WTC11 (cell line): ENCODE results near the gene PXDC1. TPM values are rescaled to one million over a fixed set of nuclear protein-coding genes. Genes with fewer than 3 reads are reported as not detected.

Source experiments
- ATAC-seq: fragments of 200-7000 bp; cut with Tn5 transposase; 2 replicates; pipeline ENCODE4 v1.10.0; 2021; ENCODE audit warnings: mild to moderate bottlenecking, moderate library complexity
- CTCF ChIA-PET: fragments of 300-600 bp; sonication (Branson Sonifier 250); formaldehyde crosslinking; loops from one replicate; lab custom pipeline; 2021; ENCODE audit warnings: antibody characterized with exemption; lab: Charles Lee
- POLR2A ChIA-PET: fragments of 350-600 bp; sonication (Branson Sonifier 250); formaldehyde crosslinking; loops from one replicate; lab custom pipeline; 2021; ENCODE audit warnings: antibody characterized with exemption; lab: Charles Lee
- DNase-seq: peaks from one replicate; pipeline ENCODE4 v3.0.0; 2021; ENCODE audit warnings: low spot score
- H3K27ac Mint-ChIP-seq: 2 replicates; pipeline ENCODE4 v1.8.0; 2021; ENCODE audit warnings: mixed read lengths
- H3K27me3 Mint-ChIP-seq: 2 replicates; pipeline ENCODE4 v1.8.0; 2021; ENCODE audit warnings: low read depth, mild to moderate bottlenecking, moderate library complexity, mixed read lengths
- H3K36me3 Mint-ChIP-seq: 2 replicates; pipeline ENCODE4 v1.8.0; 2021; ENCODE audit warnings: mixed read lengths
- H3K4me1 Mint-ChIP-seq: 2 replicates; pipeline ENCODE4 v1.8.0; 2022; ENCODE audit warnings: mixed read lengths
- H3K4me3 Mint-ChIP-seq: 2 replicates; pipeline ENCODE4 v1.8.0; 2021; ENCODE audit warnings: mild to moderate bottlenecking, moderate library complexity, mixed read lengths
- H3K9me3 Mint-ChIP-seq: 2 replicates; pipeline ENCODE4 v1.8.0; 2021; ENCODE audit warnings: mixed read lengths
- ATF1 ChIP-seq: sonication (generic); formaldehyde crosslinking; IDR thresholded peaks from 2 replicates; pipeline ENCODE4 v1.8.1; 2023; ENCODE audit warnings: mild to moderate bottlenecking, moderate library complexity, missing genetic modification reagents
- EMX1 ChIP-seq: fragments of 250-450 bp; sonication (Bioruptor Pico); IDR thresholded peaks from 2 replicates; pipeline ENCODE4 v1.8.0; 2021; ENCODE audit warnings: mild to moderate bottlenecking
- ESRRA ChIP-seq: sonication (generic); formaldehyde crosslinking; IDR thresholded peaks from 2 replicates; pipeline ENCODE4 v1.8.1; 2022; ENCODE audit warnings: mild to moderate bottlenecking, missing genetic modification reagents, borderline replicate concordance
- FOXJ3 ChIP-seq: sonication (generic); formaldehyde crosslinking; IDR thresholded peaks from 2 replicates; pipeline ENCODE4 v1.9.0; 2021; ENCODE audit warnings: missing genetic modification reagents, mild to moderate bottlenecking, borderline replicate concordance
- GRHL2 ChIP-seq: fragments of 250-450 bp; sonication (Bioruptor Pico); IDR thresholded peaks from 2 replicates; pipeline ENCODE4 v1.8.0; 2022; ENCODE audit warnings: mild to moderate bottlenecking, moderate library complexity; ENCODE audit not compliant: insufficient replicate concordance, severe bottlenecking
- GTF2I ChIP-seq: fragments of 250-450 bp; sonication (Bioruptor Pico); conservative IDR thresholded peaks from 2 replicates; pipeline ENCODE4 v1.4.0; 2021; ENCODE audit warnings: mild to moderate bottlenecking
- MYBL2 ChIP-seq: sonication (generic); formaldehyde crosslinking; IDR thresholded peaks from 2 replicates; pipeline ENCODE4 v1.8.1; 2023; ENCODE audit warnings: mild to moderate bottlenecking, moderate library complexity, missing genetic modification reagents
- NFATC4 ChIP-seq: fragments of 250-450 bp; sonication (Bioruptor Pico); IDR thresholded peaks from 2 replicates; pipeline ENCODE4 v1.9.0; 2021; ENCODE audit warnings: mild to moderate bottlenecking
- NR2C2 ChIP-seq: sonication (generic); formaldehyde crosslinking; IDR thresholded peaks from 2 replicates; pipeline ENCODE4 v1.8.0; 2022; ENCODE audit warnings: mild to moderate bottlenecking, missing genetic modification reagents
- RELA ChIP-seq: sonication (generic); formaldehyde crosslinking; IDR thresholded peaks from 2 replicates; pipeline ENCODE4 v1.8.1; 2022; ENCODE audit warnings: missing genetic modification reagents, mild to moderate bottlenecking, borderline replicate concordance
- SMAD3 ChIP-seq: sonication (generic); formaldehyde crosslinking; IDR thresholded peaks from 2 replicates; pipeline ENCODE4 v1.8.0; 2022; ENCODE audit warnings: missing genetic modification reagents, mild to moderate bottlenecking, borderline replicate concordance
- SMAD4 ChIP-seq: sonication (generic); formaldehyde crosslinking; IDR thresholded peaks from 2 replicates; pipeline ENCODE4 v1.8.0; 2022; ENCODE audit warnings: mild to moderate bottlenecking, missing genetic modification reagents
- TCF7 ChIP-seq: sonication (generic); formaldehyde crosslinking; IDR thresholded peaks from 2 replicates; pipeline ENCODE4 v1.8.0; 2022; ENCODE audit warnings: mild to moderate bottlenecking, low read depth, missing genetic modification reagents, moderate library complexity
- ZNF121 ChIP-seq: sonication (generic); formaldehyde crosslinking; IDR thresholded peaks from 2 replicates; pipeline ENCODE4 v1.8.0; 2023; ENCODE audit warnings: missing genetic modification reagents
- ZNF219 ChIP-seq: sonication (generic); formaldehyde crosslinking; IDR thresholded peaks from 2 replicates; pipeline ENCODE4 v1.8.0; 2023; ENCODE audit warnings: missing genetic modification reagents, mild to moderate bottlenecking, borderline replicate concordance
- ZNF232 ChIP-seq: sonication (generic); formaldehyde crosslinking; IDR thresholded peaks from 2 replicates; pipeline ENCODE4 v1.8.0; 2022; ENCODE audit warnings: mild to moderate bottlenecking, missing genetic modification reagents
- ZNF317 ChIP-seq: sonication (generic); formaldehyde crosslinking; IDR thresholded peaks from 2 replicates; pipeline ENCODE4 v1.8.1; 2023; ENCODE audit warnings: low read depth, mild to moderate bottlenecking, moderate library complexity, missing genetic modification reagents, borderline replicate concordance
- ZNF671 ChIP-seq: fragments of 250-450 bp; sonication (Bioruptor Pico); IDR thresholded peaks from 2 replicates; pipeline ENCODE4 v1.8.0; 2021; ENCODE audit warnings: mild to moderate bottlenecking
- total RNA-seq: library from RNA; stranded (reverse); gene quantifications from 3 replicates; pipeline ENCODE4 v1.2.3, GENCODE V29; 2021
- TF ChIP-seq, protein P1 (sequence below): sonication (generic); formaldehyde crosslinking; IDR thresholded peaks from 2 replicates; pipeline ENCODE4 v1.8.1; 2022; ENCODE audit warnings: low read depth, missing genetic modification reagents, borderline replicate concordance
- TF ChIP-seq, protein P2 (sequence below): sonication (generic); formaldehyde crosslinking; IDR thresholded peaks from 2 replicates; pipeline ENCODE4 v1.8.1; 2022; ENCODE audit warnings: mild to moderate bottlenecking, moderate library complexity, missing genetic modification reagents
- TF ChIP-seq, protein P3 (sequence below): sonication (generic); formaldehyde crosslinking; IDR thresholded peaks from 2 replicates; pipeline ENCODE4 v1.8.1; 2023; ENCODE audit warnings: mild to moderate bottlenecking, missing genetic modification reagents
- TF ChIP-seq, protein P4 (sequence below): sonication (generic); formaldehyde crosslinking; IDR thresholded peaks from 2 replicates; pipeline ENCODE4 v1.8.1; 2023; ENCODE audit warnings: mild to moderate bottlenecking, missing genetic modification reagents, moderate library complexity
- TF ChIP-seq, protein P5 (sequence below): sonication (generic); formaldehyde crosslinking; IDR thresholded peaks from 2 replicates; pipeline ENCODE4 v1.8.1; 2022; ENCODE audit warnings: missing genetic modification reagents, borderline replicate concordance
- TF ChIP-seq, protein P6 (sequence below): fragments of 200-600 bp; IDR thresholded peaks from 2 replicates; pipeline ENCODE4 v1.8.0; 2022; ENCODE audit warnings: antibody characterized with exemption
- TF ChIP-seq, protein P7 (sequence below): fragments of 250-450 bp; sonication (Bioruptor Pico); IDR thresholded peaks from 2 replicates; pipeline ENCODE4 v1.9.0; 2021; ENCODE audit warnings: moderate library complexity, mild to moderate bottlenecking, inconsistent platforms, borderline replicate concordance

PXDC1 gene
- total RNA-seq, 1 experiment from 2014 or later: 3.3 TPM

DNA sequence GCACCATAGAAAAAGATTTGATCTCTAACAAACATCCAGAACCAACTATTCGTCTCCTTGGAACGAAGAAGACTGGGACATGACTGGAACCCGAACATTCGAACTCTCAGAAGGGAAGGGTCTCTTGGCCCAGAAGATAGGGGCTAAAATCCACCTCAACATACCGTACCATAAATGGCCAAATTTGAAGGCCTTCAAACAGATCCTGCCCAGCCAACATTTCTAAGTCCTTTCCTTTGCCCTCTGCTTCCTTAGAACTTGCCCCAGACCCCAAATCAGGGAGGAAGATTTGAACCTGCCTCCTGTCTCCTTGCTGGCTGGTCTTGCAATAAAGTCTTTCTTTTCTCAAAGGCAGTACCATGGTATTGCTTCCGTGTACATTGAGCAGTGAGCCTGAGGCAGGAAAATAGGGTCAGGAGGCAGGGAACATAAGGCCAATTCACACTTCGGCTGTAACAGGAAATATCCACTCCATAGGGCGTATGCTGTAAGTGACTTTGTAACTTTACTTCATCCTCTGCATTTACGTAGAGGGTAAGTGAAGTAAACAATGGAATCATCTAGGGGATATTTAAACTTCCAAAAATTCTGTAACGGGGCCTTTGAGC lies 1.8 kb upstream of the PXDC1 start:
- DNase-seq (no peak), ATAC-seq (no peak)
- Mint-ChIP-seq H3K36me3 (no peaks in the 10 kb centered on the region), H3K27me3 (peaks cover 58% of the 10 kb centered on the region), H3K9me3 (no peaks in the 10 kb centered on the region), H3K4me3 (peak overlapping the region; percentile 62), H3K4me1 (peaks cover 56% of the 10 kb centered on the region), H3K27ac (no peak overlapping the region)
- TF ChIP-seq ESRRA (CRISPR knock-in tag) (no peak), ATF1 (CRISPR knock-in tag) (no peak), ZNF671 (CRISPR knock-in tag) (no peak), NFATC4 (CRISPR knock-in tag) (no peak), NR2C2 (CRISPR knock-in tag) (no peak), GRHL2 (CRISPR knock-in tag) (no peak), SMAD4 (CRISPR knock-in tag) (no peak), RELA (CRISPR knock-in tag) (no peak), MYBL2 (CRISPR knock-in tag) (no peak), FOXJ3 (CRISPR knock-in tag) (no peak), GTF2I (CRISPR knock-in tag) (no peak), ZNF317 (CRISPR knock-in tag) (no peak)
- TF ChIP-seq, protein P1, sequence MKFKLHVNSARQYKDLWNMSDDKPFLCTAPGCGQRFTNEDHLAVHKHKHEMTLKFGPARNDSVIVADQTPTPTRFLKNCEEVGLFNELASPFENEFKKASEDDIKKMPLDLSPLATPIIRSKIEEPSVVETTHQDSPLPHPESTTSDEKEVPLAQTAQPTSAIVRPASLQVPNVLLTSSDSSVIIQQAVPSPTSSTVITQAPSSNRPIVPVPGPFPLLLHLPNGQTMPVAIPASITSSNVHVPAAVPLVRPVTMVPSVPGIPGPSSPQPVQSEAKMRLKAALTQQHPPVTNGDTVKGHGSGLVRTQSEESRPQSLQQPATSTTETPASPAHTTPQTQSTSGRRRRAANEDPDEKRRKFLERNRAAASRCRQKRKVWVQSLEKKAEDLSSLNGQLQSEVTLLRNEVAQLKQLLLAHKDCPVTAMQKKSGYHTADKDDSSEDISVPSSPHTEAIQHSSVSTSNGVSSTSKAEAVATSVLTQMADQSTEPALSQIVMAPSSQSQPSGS (CRISPR knock-in tag): no peak
- TF ChIP-seq, protein P2, sequence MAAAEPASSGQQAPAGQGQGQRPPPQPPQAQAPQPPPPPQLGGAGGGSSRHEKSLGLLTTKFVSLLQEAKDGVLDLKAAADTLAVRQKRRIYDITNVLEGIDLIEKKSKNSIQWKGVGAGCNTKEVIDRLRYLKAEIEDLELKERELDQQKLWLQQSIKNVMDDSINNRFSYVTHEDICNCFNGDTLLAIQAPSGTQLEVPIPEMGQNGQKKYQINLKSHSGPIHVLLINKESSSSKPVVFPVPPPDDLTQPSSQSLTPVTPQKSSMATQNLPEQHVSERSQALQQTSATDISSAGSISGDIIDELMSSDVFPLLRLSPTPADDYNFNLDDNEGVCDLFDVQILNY (CRISPR knock-in tag): no peak
- TF ChIP-seq, protein P3, sequence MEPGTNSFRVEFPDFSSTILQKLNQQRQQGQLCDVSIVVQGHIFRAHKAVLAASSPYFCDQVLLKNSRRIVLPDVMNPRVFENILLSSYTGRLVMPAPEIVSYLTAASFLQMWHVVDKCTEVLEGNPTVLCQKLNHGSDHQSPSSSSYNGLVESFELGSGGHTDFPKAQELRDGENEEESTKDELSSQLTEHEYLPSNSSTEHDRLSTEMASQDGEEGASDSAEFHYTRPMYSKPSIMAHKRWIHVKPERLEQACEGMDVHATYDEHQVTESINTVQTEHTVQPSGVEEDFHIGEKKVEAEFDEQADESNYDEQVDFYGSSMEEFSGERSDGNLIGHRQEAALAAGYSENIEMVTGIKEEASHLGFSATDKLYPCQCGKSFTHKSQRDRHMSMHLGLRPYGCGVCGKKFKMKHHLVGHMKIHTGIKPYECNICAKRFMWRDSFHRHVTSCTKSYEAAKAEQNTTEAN (CRISPR knock-in tag): no peak
- TF ChIP-seq, protein P4, sequence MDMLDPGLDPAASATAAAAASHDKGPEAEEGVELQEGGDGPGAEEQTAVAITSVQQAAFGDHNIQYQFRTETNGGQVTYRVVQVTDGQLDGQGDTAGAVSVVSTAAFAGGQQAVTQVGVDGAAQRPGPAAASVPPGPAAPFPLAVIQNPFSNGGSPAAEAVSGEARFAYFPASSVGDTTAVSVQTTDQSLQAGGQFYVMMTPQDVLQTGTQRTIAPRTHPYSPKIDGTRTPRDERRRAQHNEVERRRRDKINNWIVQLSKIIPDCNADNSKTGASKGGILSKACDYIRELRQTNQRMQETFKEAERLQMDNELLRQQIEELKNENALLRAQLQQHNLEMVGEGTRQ (CRISPR knock-in tag): no peak
- POLR2A ChIA-PET: no interaction called here
- CTCF ChIA-PET: interaction anchor here (0.6 to 1.8 kb wide), 3 partner anchors 96 to 237 kb away, joined by 4 to 12 read pairs (median 5); partner anchors contain the start of gene FAM50B

DNA sequence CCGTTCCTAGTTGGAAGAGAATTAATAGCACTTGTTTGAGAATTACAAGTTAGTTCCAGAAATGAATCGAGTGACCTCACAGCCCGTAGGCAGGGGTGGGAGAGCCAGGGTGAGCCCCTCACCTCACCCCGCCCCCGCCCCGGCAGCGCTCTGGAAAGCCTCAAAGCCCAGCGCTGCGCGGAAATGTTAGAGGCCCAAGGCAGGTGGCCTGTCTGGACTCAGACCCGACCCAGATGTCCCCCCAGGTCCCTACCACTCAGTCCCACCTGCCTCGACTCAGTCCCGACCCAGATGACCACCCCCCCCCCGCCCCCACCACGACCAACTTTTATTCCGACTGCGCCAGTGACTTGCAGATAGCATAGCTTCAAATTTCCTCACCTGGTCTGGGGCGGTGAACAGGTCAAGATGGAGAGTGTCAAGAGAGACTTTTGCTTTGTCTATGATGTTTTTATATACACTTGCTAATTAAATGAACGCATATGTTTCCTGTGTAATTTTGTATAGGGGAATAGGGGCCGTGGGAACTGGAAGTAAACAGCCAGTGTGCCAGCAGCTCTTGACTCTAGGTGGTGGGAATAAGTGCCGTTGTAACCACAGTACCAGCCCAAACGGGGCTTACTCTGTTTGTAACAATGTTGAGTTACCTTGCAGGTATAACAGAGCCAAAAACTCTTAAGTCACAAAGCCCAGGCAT lies 1.2 kb upstream of the PXDC1 start:
- ATAC-seq: no peak
- peaks cover 59% of the 10 kb centered on the region for H3K27me3 Mint-ChIP-seq
- H3K36me3 Mint-ChIP-seq: no peaks in the 10 kb centered on the region
- peaks cover 63% of the 10 kb centered on the region for H3K4me1 Mint-ChIP-seq
- no peak for DNase-seq
- H3K9me3 Mint-ChIP-seq: no peaks in the 10 kb centered on the region
- H3K27ac Mint-ChIP-seq: no peak overlapping the region
- peak overlapping the region; percentile 62 for H3K4me3 Mint-ChIP-seq
- CTCF ChIA-PET: interaction anchor here (0.6 to 1.8 kb wide), 4 partner anchors 96 to 265 kb away, joined by 3 to 12 read pairs (median 4); partner anchors contain the start of gene FAM50B
- POLR2A ChIA-PET: interaction anchor here (0.7 kb wide), 1 partner anchor 11 kb away, joined by 3 read pairs; no protein-coding TSS in a partner anchor
- TF ChIP-seq, protein P5, sequence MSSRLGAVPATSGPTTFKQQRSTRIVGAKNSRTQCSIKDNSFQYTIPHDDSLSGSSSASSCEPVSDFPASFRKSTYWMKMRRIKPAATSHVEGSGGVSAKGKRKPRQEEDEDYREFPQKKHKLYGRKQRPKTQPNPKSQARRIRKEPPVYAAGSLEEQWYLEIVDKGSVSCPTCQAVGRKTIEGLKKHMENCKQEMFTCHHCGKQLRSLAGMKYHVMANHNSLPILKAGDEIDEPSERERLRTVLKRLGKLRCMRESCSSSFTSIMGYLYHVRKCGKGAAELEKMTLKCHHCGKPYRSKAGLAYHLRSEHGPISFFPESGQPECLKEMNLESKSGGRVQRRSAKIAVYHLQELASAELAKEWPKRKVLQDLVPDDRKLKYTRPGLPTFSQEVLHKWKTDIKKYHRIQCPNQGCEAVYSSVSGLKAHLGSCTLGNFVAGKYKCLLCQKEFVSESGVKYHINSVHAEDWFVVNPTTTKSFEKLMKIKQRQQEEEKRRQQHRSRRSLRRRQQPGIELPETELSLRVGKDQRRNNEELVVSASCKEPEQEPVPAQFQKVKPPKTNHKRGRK: no peak
- TF ChIP-seq, protein P6, sequence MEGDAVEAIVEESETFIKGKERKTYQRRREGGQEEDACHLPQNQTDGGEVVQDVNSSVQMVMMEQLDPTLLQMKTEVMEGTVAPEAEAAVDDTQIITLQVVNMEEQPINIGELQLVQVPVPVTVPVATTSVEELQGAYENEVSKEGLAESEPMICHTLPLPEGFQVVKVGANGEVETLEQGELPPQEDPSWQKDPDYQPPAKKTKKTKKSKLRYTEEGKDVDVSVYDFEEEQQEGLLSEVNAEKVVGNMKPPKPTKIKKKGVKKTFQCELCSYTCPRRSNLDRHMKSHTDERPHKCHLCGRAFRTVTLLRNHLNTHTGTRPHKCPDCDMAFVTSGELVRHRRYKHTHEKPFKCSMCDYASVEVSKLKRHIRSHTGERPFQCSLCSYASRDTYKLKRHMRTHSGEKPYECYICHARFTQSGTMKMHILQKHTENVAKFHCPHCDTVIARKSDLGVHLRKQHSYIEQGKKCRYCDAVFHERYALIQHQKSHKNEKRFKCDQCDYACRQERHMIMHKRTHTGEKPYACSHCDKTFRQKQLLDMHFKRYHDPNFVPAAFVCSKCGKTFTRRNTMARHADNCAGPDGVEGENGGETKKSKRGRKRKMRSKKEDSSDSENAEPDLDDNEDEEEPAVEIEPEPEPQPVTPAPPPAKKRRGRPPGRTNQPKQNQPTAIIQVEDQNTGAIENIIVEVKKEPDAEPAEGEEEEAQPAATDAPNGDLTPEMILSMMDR: no peak
- TF ChIP-seq SMAD3: no peak
- no peak for TF ChIP-seq ZNF121 (CRISPR knock-in tag)
- TF ChIP-seq ZNF219 (CRISPR knock-in tag): no peak
- TF ChIP-seq EMX1 (CRISPR knock-in tag): no peak
- TF ChIP-seq TCF7 (CRISPR knock-in tag): no peak
- TF ChIP-seq ZNF232 (CRISPR knock-in tag): no peak
- TF ChIP-seq, protein P7, sequence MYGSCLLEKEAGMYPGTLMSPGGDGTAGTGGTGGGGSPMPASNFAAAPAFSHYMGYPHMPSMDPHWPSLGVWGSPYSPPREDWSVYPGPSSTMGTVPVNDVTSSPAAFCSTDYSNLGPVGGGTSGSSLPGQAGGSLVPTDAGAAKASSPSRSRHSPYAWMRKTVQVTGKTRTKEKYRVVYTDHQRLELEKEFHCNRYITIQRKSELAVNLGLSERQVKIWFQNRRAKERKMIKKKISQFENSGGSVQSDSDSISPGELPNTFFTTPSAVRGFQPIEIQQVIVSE (CRISPR knock-in tag): no peak
